ENCODE measurements around the gene UNC13B.

UNC13B gene

GRCh38 chr9:35448496-35448895 is 286.7 kb downstream of the UNC13B start:
- CTCF ChIA-PET = interaction anchor here (0.6 to 1.4 kb wide), 5 partner anchors 16 to 321 kb away, joined by 3 to 9 read pairs (median 4); no protein-coding TSS in a partner anchor
- Histone ChIP-seq H3K9me3 (ENCODE audit: control insufficient read depth, insufficient read depth, low read depth, low read length) (no peaks in the 10 kb centered on the region), H3K27ac (ENCODE audit: extremely low read depth, low read depth, low read length) (no peak overlapping the region), H3K36me3 (ENCODE audit: control insufficient read depth in 2 of 2, insufficient read depth in 1 of 2, low read length in 2 of 2) (no peaks in the 10 kb centered on the region), H3K4me3 (ENCODE audit: low read depth, low read length) (no peak overlapping the region), H3K4me1 (ENCODE audit: control insufficient read depth, insufficient read depth, low read length) (no peaks in the 10 kb centered on the region)
- TF ChIP-seq HOXA7 (CRISPR knock-in tag; IDR thresholded peaks at IDR 0.05; ENCODE audit: borderline replicate concordance) (no peak), ZSCAN18 (tag by site-specific recombination; IDR thresholded peaks at IDR 0.05) (no peak)
- POLR2A ChIA-PET = no interaction called here

DNA sequence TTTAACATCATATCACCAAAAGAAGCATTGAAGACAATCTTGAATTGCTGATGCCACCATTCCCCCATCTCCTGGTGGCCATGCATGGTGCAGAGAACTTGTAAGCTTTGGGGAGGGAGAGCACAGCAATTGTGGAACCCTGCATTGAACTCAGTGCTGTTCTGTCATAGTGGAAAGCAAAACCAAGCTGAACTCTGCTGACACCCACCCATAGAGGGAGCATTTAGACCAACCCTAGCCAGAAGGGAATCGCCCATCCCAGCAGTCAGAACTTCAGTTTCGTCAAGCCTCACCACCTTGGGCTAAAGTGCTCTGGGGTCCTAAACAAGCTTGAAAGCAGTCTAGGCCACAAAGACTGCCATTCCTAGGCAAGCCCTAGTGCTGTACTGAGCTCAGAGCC is 290.7 kb downstream of the UNC13B start:
- Histone ChIP-seq H3K9me3 (ENCODE audit: control insufficient read depth, insufficient read depth, low read depth, low read length) (no peaks in the 10 kb centered on the region), H3K4me3 (ENCODE audit: low read depth, low read length) (no peak overlapping the region), H3K4me1 (ENCODE audit: control insufficient read depth, insufficient read depth, low read length) (no peaks in the 10 kb centered on the region), H3K36me3 (ENCODE audit: control insufficient read depth in 2 of 2, insufficient read depth in 1 of 2, low read length in 2 of 2) (no peaks in the 10 kb centered on the region), H3K27ac (ENCODE audit: extremely low read depth, low read depth, low read length) (no peak overlapping the region)
- POLR2A ChIA-PET = no interaction called here
- TF ChIP-seq YY2 (tag by site-specific recombination; IDR thresholded peaks at IDR 0.05) = no peak
- TF ChIP-seq ZNF549 (tag by site-specific recombination; IDR thresholded peaks at IDR 0.05) = no peak
- TF ChIP-seq ZNF600 (tag by site-specific recombination; IDR thresholded peaks at IDR 0.05) = no peak
- TF ChIP-seq ZNF24 (tag by site-specific recombination; IDR thresholded peaks at IDR 0.05) = no peak
- TF ChIP-seq KLF17 (tag by site-specific recombination; IDR thresholded peaks at IDR 0.05) = no peak
- no peak for TF ChIP-seq ZFP41 (tag by site-specific recombination; IDR thresholded peaks at IDR 0.05; ENCODE audit: borderline replicate concordance)
- TF ChIP-seq ZNF26 (tag by site-specific recombination; IDR thresholded peaks at IDR 0.05) = no peak
- no peak for TF ChIP-seq ZNF585B (tag by site-specific recombination; IDR thresholded peaks at IDR 0.05)
- no peak for TF ChIP-seq ZNF37A (tag by site-specific recombination; IDR thresholded peaks at IDR 0.05)
- no peak for TF ChIP-seq ZNF580 (tag by site-specific recombination; IDR thresholded peaks at IDR 0.05)
- TF ChIP-seq ZNF558 (tag by site-specific recombination; IDR thresholded peaks at IDR 0.05) = no peak
- TF ChIP-seq OSR2 (tag by site-specific recombination; IDR thresholded peaks at IDR 0.05) = no peak
- no peak for TF ChIP-seq GLI4 (tag by site-specific recombination; IDR thresholded peaks at IDR 0.05)
- no peak for TF ChIP-seq ZNF2 (tag by site-specific recombination; IDR thresholded peaks at IDR 0.05)
- TF ChIP-seq ZNF223 (tag by site-specific recombination; IDR thresholded peaks at IDR 0.05) = no peak
- no peak for TF ChIP-seq ZNF114 (tag by site-specific recombination; IDR thresholded peaks at IDR 0.05)
- TF ChIP-seq KLF16 (tag by site-specific recombination; IDR thresholded peaks at IDR 0.05) = no peak
- CTCF ChIA-PET = interaction anchor here (0.6 to 1.3 kb wide), 4 partner anchors 18 to 131 kb away, joined by 3 to 4 read pairs (median 3); no protein-coding TSS in a partner anchor

GRCh38 chr9:35453786-35454185 is 292.0 kb downstream of the UNC13B start:
- Histone ChIP-seq H3K36me3 (ENCODE audit: control insufficient read depth in 2 of 2, insufficient read depth in 1 of 2, low read length in 2 of 2) (no peaks in the 10 kb centered on the region), H3K4me1 (ENCODE audit: control insufficient read depth, insufficient read depth, low read length) (no peaks in the 10 kb centered on the region), H3K27ac (ENCODE audit: extremely low read depth, low read depth, low read length) (no peak overlapping the region), H3K9me3 (ENCODE audit: control insufficient read depth, insufficient read depth, low read depth, low read length) (no peaks in the 10 kb centered on the region), H3K4me3 (ENCODE audit: low read depth, low read length) (no peak overlapping the region)
- ChIA-PET POLR2A (no interaction called here), CTCF (no interaction called here)
- TF ChIP-seq ZNF529 (tag by site-specific recombination; IDR thresholded peaks at IDR 0.05; ENCODE audit: insufficient replicate concordance) (no peak), ZFHX2 (tag by site-specific recombination; conservative IDR thresholded peaks at IDR 0.05) (no peak), ZNF138 (tag by site-specific recombination; IDR thresholded peaks at IDR 0.05; ENCODE audit: borderline replicate concordance) (no peak), KLF1 (tag by site-specific recombination; IDR thresholded peaks at IDR 0.05) (no peak), ZNF433 (tag by site-specific recombination; IDR thresholded peaks at IDR 0.05; ENCODE audit: low read depth) (no peak), ZNF133 (tag by site-specific recombination; IDR thresholded peaks at IDR 0.05) (no peak), ZNF23 (tag by site-specific recombination; IDR thresholded peaks at IDR 0.05; ENCODE audit: borderline replicate concordance) (no peak)
- TF ChIP-seq, protein P1, sequence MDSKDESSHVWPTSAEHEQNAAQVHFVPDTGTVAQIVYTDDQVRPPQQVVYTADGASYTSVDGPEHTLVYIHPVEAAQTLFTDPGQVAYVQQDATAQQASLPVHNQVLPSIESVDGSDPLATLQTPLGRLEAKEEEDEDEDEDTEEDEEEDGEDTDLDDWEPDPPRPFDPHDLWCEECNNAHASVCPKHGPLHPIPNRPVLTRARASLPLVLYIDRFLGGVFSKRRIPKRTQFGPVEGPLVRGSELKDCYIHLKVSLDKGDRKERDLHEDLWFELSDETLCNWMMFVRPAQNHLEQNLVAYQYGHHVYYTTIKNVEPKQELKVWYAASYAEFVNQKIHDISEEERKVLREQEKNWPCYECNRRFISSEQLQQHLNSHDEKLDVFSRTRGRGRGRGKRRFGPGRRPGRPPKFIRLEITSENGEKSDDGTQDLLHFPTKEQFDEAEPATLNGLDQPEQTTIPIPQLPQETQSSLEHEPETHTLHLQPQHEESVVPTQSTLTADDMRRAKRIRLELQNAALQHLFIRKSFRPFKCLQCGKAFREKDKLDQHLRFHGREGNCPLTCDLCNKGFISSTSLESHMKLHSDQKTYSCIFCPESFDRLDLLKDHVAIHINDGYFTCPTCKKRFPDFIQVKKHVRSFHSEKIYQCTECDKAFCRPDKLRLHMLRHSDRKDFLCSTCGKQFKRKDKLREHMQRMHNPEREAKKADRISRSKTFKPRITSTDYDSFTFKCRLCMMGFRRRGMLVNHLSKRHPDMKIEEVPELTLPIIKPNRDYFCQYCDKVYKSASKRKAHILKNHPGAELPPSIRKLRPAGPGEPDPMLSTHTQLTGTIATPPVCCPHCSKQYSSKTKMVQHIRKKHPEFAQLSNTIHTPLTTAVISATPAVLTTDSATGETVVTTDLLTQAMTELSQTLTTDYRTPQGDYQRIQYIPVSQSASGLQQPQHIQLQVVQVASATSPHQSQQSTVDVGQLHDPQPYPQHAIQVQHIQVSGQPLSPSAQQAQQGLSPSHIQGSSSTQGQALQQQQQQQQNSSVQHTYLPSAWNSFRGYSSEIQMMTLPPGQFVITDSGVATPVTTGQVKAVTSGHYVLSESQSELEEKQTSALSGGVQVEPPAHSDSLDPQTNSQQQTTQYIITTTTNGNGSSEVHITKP (tag by site-specific recombination; IDR thresholded peaks at IDR 0.05) = no peak
